DND-41 (cell line): Measurements from ENCODE around the gene MRPL27.

Source experiments
- EZH2 ChIP-seq: IDR thresholded peaks from 3 replicates; pipeline ENCODE4 v1.6.1; 2012; ENCODE audit warnings: borderline replicate concordance, low read depth, mild to moderate bottlenecking, moderate library complexity, low read length, inconsistent platforms; ENCODE audit not compliant: severe bottlenecking
- TF ChIP-seq, protein P1 (sequence below): IDR thresholded peaks from 2 replicates; pipeline ENCODE4 v1.5.1; 2012; ENCODE audit warnings: borderline replicate concordance, low read length, moderate library complexity, mild to moderate bottlenecking; ENCODE audit not compliant: poor library complexity, severe bottlenecking; ENCODE audit errors: extremely low read depth

DNA sequence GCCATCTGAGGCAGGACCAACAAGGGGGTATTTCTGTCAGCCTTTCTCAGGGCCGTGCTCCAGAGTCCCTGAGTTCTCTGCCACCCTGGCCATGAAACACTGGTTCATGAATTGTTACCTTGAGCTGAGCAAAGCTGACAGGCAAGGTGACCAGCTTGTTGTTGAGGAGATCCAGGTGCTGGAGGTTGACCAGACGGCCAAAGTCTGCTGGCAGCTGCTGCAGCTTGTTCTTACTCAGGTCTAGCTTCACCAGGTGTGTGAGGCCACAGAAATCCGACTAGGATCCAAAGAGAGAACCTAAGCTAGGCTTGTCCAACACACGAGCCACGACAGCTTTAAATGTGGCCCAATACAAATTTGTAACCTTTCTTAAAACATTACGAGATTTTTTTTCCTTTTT lies 19.6 kb upstream of the MRPL27 start:
- TF ChIP-seq, protein P1, sequence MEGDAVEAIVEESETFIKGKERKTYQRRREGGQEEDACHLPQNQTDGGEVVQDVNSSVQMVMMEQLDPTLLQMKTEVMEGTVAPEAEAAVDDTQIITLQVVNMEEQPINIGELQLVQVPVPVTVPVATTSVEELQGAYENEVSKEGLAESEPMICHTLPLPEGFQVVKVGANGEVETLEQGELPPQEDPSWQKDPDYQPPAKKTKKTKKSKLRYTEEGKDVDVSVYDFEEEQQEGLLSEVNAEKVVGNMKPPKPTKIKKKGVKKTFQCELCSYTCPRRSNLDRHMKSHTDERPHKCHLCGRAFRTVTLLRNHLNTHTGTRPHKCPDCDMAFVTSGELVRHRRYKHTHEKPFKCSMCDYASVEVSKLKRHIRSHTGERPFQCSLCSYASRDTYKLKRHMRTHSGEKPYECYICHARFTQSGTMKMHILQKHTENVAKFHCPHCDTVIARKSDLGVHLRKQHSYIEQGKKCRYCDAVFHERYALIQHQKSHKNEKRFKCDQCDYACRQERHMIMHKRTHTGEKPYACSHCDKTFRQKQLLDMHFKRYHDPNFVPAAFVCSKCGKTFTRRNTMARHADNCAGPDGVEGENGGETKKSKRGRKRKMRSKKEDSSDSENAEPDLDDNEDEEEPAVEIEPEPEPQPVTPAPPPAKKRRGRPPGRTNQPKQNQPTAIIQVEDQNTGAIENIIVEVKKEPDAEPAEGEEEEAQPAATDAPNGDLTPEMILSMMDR, result no peak
- TF ChIP-seq EZH2, result no peak
